H1 (cell line): ENCODE results near the gene TXLNG. TPM values are rescaled to one million over a fixed set of nuclear protein-coding genes. Genes with fewer than 3 reads are reported as not detected.
A peak's percentile ranks its signal among the peaks of the same experiment; 100 is the strongest.

Experiments used
- CTCF ChIA-PET: fragments of 300-600 bp; sonication (Branson Sonifier 250); formaldehyde crosslinking; loops from one replicate; lab custom pipeline; 2021; ENCODE audit not compliant: partially characterized antibody; lab: Charles Lee
- POLR2A ChIA-PET: fragments of 300-600 bp; sonication (Branson Sonifier 250); formaldehyde crosslinking; loops from one replicate; lab custom pipeline; 2021; ENCODE audit warnings: inconsistent platforms; ENCODE audit not compliant: partially characterized antibody; lab: Charles Lee
- DNase-seq, 2 experiments: peaks; one replicate each; pipeline versions ENCODE4 v3.0.0 to v3.0.0-alpha.2; 2010 to 2022; ENCODE audit warnings: low spot score in 2 of 2, low read depth in 1 of 2, mixed read lengths in 1 of 2
- FAIRE-seq: peaks from 2 replicates; lab custom pipeline; 2011; peaks lifted over from hg19 to GRCh38; lab: Jason Lieb, UNC
- H2AFZ ChIP-seq: 2 replicates; pipeline ENCODE4 v1.8.1; 2012; ENCODE audit warnings: low read length, inconsistent platforms
- H2AK5ac ChIP-seq: 2 replicates; pipeline ENCODE4 v1.6.1; 2013; ENCODE audit warnings: low read depth, low read length
- H2BK120ac ChIP-seq: replicated peaks from 2 replicates; pipeline ENCODE3; 2013; ENCODE audit warnings: low read depth, low read length, inconsistent platforms
- H2BK12ac ChIP-seq: 2 replicates; pipeline ENCODE4 v1.6.1; 2013; ENCODE audit warnings: low read depth, low read length
- H2BK15ac ChIP-seq: 2 replicates; pipeline ENCODE4 v1.6.1; 2013; ENCODE audit warnings: low read length
- H2BK20ac ChIP-seq: 2 replicates; pipeline ENCODE4 v1.6.1; 2013; ENCODE audit warnings: low read length
- H2BK5ac ChIP-seq: 2 replicates; pipeline ENCODE4 v1.6.1; 2013; ENCODE audit warnings: low read depth, low read length
- H3K14ac ChIP-seq: 2 replicates; pipeline ENCODE4 v1.6.1; 2013; ENCODE audit warnings: inconsistent platforms; ENCODE audit not compliant: insufficient read length
- H3K18ac ChIP-seq: 2 replicates; pipeline ENCODE4 v1.6.1; 2013; ENCODE audit warnings: low read length; ENCODE audit errors: extremely low read depth
- H3K23ac ChIP-seq: 2 replicates; pipeline ENCODE4 v1.6.1; 2013; ENCODE audit warnings: inconsistent platforms; ENCODE audit not compliant: insufficient read length
- H3K23me2 ChIP-seq: 2 replicates; pipeline ENCODE4 v1.6.1; 2013; ENCODE audit warnings: low read depth, low read length
- H3K27ac ChIP-seq: 2 replicates; pipeline ENCODE4 v1.6.1; 2011; ENCODE audit warnings: low read depth, low read length, inconsistent platforms
- H3K27me3 ChIP-seq, 4 experiments: replicated peaks in 1 of 4; 1 replicate in 1 of 4; 2 replicates in 3 of 4; pipeline versions ENCODE4 v1.6.1 to v1.8.1; 2011 to 2013; ENCODE audit warnings: low read length in 3 of 4, mild to moderate bottlenecking in 3 of 4, inconsistent platforms in 2 of 4, mixed read lengths in 2 of 4, moderate library complexity in 1 of 4; ENCODE audit not compliant: control insufficient read depth in 3 of 4, insufficient read depth in 3 of 4; ENCODE audit errors: extremely low read depth in 1 of 4
- H3K36me3 ChIP-seq, 4 experiments: 2 replicates each; pipeline versions ENCODE4 v1.6.1 to v1.8.1; 2011 to 2013; ENCODE audit warnings: mild to moderate bottlenecking in 4 of 4, low read length in 3 of 4, moderate library complexity in 2 of 4, control low read depth in 1 of 4, inconsistent platforms in 1 of 4; ENCODE audit not compliant: insufficient read depth in 4 of 4, control insufficient read depth in 2 of 4
- H3K4ac ChIP-seq: replicated peaks from 2 replicates; pipeline ENCODE3; 2013; ENCODE audit warnings: low read length, low read depth, mixed read lengths, inconsistent platforms; ENCODE audit not compliant: insufficient read length
- H3K4me1 ChIP-seq, 4 experiments: replicated peaks in 1 of 4; 1 replicate in 1 of 4; 2 replicates in 3 of 4; pipeline versions ENCODE4 v1.6.1 to v1.8.1; 2011 to 2013; ENCODE audit warnings: low read length in 3 of 4, inconsistent platforms in 2 of 4, mixed read lengths in 1 of 4; ENCODE audit not compliant: insufficient read depth in 4 of 4, control insufficient read depth in 3 of 4
- H3K4me2 ChIP-seq, 2 experiments: 2 replicates each; pipeline versions ENCODE4 v1.6.1 to v1.8.1; 2011 to 2013; ENCODE audit warnings: low read depth in 2 of 2, low read length in 2 of 2, control low read depth in 1 of 2, inconsistent platforms in 1 of 2, mild to moderate bottlenecking in 1 of 2; ENCODE audit not compliant: insufficient read depth in 1 of 2
- H3K4me3 ChIP-seq, 4 experiments: fragments of 200-600, 300-600 bp in 1 of 4; sonication (generic), shearing (Covaris generic), sonication (Bioruptor Twin) in 1 of 4; 2 replicates each; pipeline versions ENCODE4 v1.5.1 to v1.8.1; 2011 to 2016; ENCODE audit warnings: low read length in 4 of 4, low read depth in 3 of 4, control low read depth in 2 of 4, inconsistent platforms in 2 of 4, mild to moderate bottlenecking in 2 of 4, mixed read lengths in 1 of 4, moderate library complexity in 1 of 4; ENCODE audit not compliant: insufficient read depth in 2 of 4; ENCODE audit errors: extremely low read depth in 1 of 4
- H3K56ac ChIP-seq: replicated peaks from 2 replicates; pipeline ENCODE3; 2013; ENCODE audit warnings: low read depth, mild to moderate bottlenecking, mixed read lengths, low read length, inconsistent platforms; ENCODE audit not compliant: insufficient read length
- H3K79me1 ChIP-seq: 2 replicates; pipeline ENCODE4 v1.6.1; 2013; ENCODE audit warnings: low read depth, low read length, control low read depth
- H3K79me2 ChIP-seq, 2 experiments: 2 replicates each; pipeline versions ENCODE4 v1.6.1 to v1.8.1; 2012 to 2013; ENCODE audit warnings: low read length in 2 of 2, mild to moderate bottlenecking in 2 of 2, inconsistent platforms in 1 of 2; ENCODE audit not compliant: insufficient read depth in 2 of 2, control insufficient read depth in 1 of 2
- H3K9ac ChIP-seq, 4 experiments: replicated peaks in 1 of 4; 1 replicate in 1 of 4; 2 replicates in 3 of 4; pipeline versions ENCODE4 v1.6.1 to v1.8.1; 2011 to 2013; ENCODE audit warnings: low read depth in 3 of 4, low read length in 3 of 4, control low read depth in 2 of 4, mild to moderate bottlenecking in 2 of 4, moderate library complexity in 2 of 4, inconsistent platforms in 1 of 4; ENCODE audit errors: extremely low read depth in 1 of 4
- H3K9me3 ChIP-seq, 2 experiments: 2 replicates each; pipeline versions ENCODE4 v1.6.1 to v1.8.1; 2012 to 2013; ENCODE audit warnings: mild to moderate bottlenecking in 2 of 2, moderate library complexity in 2 of 2, control low read depth in 1 of 2, inconsistent platforms in 1 of 2, low read depth in 1 of 2, low read length in 1 of 2, mixed read lengths in 1 of 2; ENCODE audit not compliant: insufficient read depth in 2 of 2
- H4K20me1 ChIP-seq, 2 experiments: replicated peaks in 1 of 2; 2 replicates each; pipeline versions ENCODE3 to v1.8.1; 2011 to 2013; ENCODE audit warnings: inconsistent platforms in 2 of 2, low read length in 2 of 2, mild to moderate bottlenecking in 1 of 2; ENCODE audit not compliant: insufficient read depth in 2 of 2, control insufficient read depth in 1 of 2
- H4K5ac ChIP-seq: 2 replicates; pipeline ENCODE4 v1.6.1; 2013; ENCODE audit warnings: low read length, low read depth, mixed read lengths, inconsistent platforms; ENCODE audit not compliant: insufficient read length
- H4K8ac ChIP-seq: 2 replicates; pipeline ENCODE4 v1.8.0; 2013; ENCODE audit warnings: mild to moderate bottlenecking, moderate library complexity, low read length, inconsistent platforms; ENCODE audit not compliant: insufficient read depth; ENCODE audit errors: extremely low read depth
- H4K91ac ChIP-seq: replicated peaks from 2 replicates; pipeline ENCODE3; 2013; ENCODE audit warnings: low read length, mixed read lengths, inconsistent platforms; ENCODE audit not compliant: insufficient read length
- WGBS, 2 experiments: shearing (Covaris generic) in 1 of 2; methylation state at CpG; one replicate each; pipeline versions ENCODE4 v1.1.6 to v1.1.7; 2013 to 2015; ENCODE audit warnings: low lambda C conversion rate in 2 of 2, mixed read lengths in 2 of 2, inconsistent platforms in 1 of 2, low coverage in 1 of 2, missing lambda C conversion rate in 1 of 2; ENCODE audit not compliant: insufficient replicate concordance in 2 of 2, insufficient coverage in 1 of 2, insufficient read length in 1 of 2; ENCODE audit errors: extremely low coverage in 1 of 2, missing lambda C conversion rate in 1 of 2; 5-methylcytosine and 5-hydroxymethylcytosine counted together
- polyA plus RNA-seq, 7 experiments: library from polyadenylated mRNA; depleted of rRNA in 3 of 7; stranded (reverse) in 5 of 7; unstranded in 2 of 7; fragments of >200 nt in 5 of 7; fragments of 200-250 nt in 2 of 7; gene quantifications; 1 replicate in 5 of 7; 2 replicates in 1 of 7; 4 replicates in 1 of 7; pipeline versions ENCODE4 v1.2.1 to v1.2.3, GENCODE V29; 2011 to 2013; ENCODE audit warnings: missing spikeins in 2 of 7, mixed read lengths in 2 of 7
- total RNA-seq: library from RNA; stranded (reverse); fragmentation: NEBNext Ultra II Directional; extraction: Animal tissue kit (Norgen Biotek cat#: 25700); gene quantifications from 2 replicates; pipeline ENCODE4 v1.2.1, GENCODE V29; 2021

The TXLNG gene
- total and polyA plus RNA-seq, 2 of the 8 experiments (the other 6 are each of a cell fraction or from before 2014, with no cell fraction given), result 32.9 to 42.9 TPM

DNA sequence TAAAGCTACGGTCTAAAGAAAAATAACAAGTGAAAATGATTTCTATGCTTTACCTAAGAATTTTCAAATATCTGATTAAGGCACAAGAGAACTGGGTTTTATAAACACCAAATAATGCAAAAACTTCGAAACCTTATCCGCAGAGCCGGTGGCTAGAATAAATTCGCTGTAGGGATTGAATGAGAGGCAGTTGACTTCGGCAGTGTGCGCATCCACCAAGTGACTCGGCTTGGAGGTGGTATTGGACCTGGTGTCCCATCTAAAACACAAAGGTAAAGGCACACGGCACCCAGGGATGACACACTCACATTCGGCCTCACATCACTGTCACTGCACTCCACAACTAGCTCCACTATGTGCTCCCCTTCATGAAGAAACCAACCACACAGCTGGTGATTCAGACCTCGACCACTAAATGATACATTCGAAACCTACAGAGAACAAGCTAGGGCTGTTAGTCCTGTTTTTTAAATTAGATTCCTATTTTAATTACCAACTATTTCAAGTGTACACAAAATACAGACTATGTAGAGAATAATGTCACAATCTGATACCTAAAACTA lies 66.4 kb downstream of the TXLNG start:
- Histone ChIP-seq H3K4me1 (no peaks in the 10 kb centered on the region), H4K8ac (no peak overlapping the region), H3K23me2 (no peaks in the 10 kb centered on the region), H2BK12ac (no peak overlapping the region), H2BK5ac (no peak overlapping the region), H3K36me3 (peaks cover 4 to 70% (median 36%) of the 10 kb centered on the region in 4 experiments; a peak in 7 of 8 replicates), H3K18ac (no peak overlapping the region), H3K14ac (no peak overlapping the region), H3K56ac (no peak overlapping the region), H4K91ac (no peak overlapping the region), H3K9me3 (no peaks in the 10 kb centered on the region), H4K5ac (no peak overlapping the region), H3K4me3 (no peak overlapping the region), H3K27me3 (no peaks in the 10 kb centered on the region), H3K79me1 (no peaks in the 10 kb centered on the region), H2BK20ac (no peak overlapping the region), H2AK5ac (no peak overlapping the region), H3K79me2 (peaks cover 0 to 17% of the 10 kb centered on the region in 2 experiments; a peak in 2 of 4 replicates), H3K23ac (no peak overlapping the region), H2BK120ac (no peak overlapping the region), H3K4me2 (no peak overlapping the region), H3K27ac (no peak overlapping the region), H3K4ac (no peak overlapping the region), H2AFZ (no peak overlapping the region), H4K20me1 (peaks cover 0 to 5% of the 10 kb centered on the region in 2 experiments), H2BK15ac (no peak overlapping the region), H3K9ac (no peak overlapping the region)
- DNase-seq, result no peak
- FAIRE-seq, result peak; percentile 65
- ChIA-PET CTCF (interaction anchor here (1.6 kb wide), 1 partner anchor 15 kb away, joined by 4 read pairs; no protein-coding TSS in a partner anchor), POLR2A (interaction anchor here (0.6 to 1.6 kb wide), 2 partner anchors 8 to 13 kb away, joined by 4 read pairs; no protein-coding TSS in a partner anchor)
- 94% methylated on average over 12 of the region's 12 CpGs; no CpG with 5 or more reads in 1 of the 2 experiments for whole genome bisulfite sequencing, 2 experiments
